Fibroblast of upper back skin (primary cell): Measurements from ENCODE around the gene SNED1.
"Not testable (repeated sequence)": the region's sequence is repeated elsewhere in the genome, so short reads cannot be mapped to it uniquely, and the experiment has no call there.

ENCODE experiments used
- DNase-seq: peaks from one replicate; pipeline ENCODE4 v3.0.0-alpha.2; 2013

The SNED1 gene

GRCh38 chr2:241091201-241091600, 92.8 kb downstream of the SNED1 start:
- no peak for DNase-seq

GRCh38 chr2:241091734-241092445, 93.5 kb downstream of the SNED1 start:
- DNase-seq, result no peak

GRCh38 chr2:241092677-241093076, 94.3 kb downstream of the SNED1 start:
- no peak for DNase-seq

GRCh38 chr2:241093133-241093781, 94.8 kb downstream of the SNED1 start:
- not testable (repeated sequence) for DNase-seq

- DNase-seq, result no peak
Observed at GRCh38 chr2:241094172-241094571, 95.8 kb downstream of the SNED1 start.

GRCh38 chr2:241094924-241095420, 96.6 kb downstream of the SNED1 start:
- DNase-seq, result no peak

GRCh38 chr2:241095594-241096290, 97.3 kb downstream of the SNED1 start:
- no peak for DNase-seq

GRCh38 chr2:241096979-241097378, 98.6 kb downstream of the SNED1 start:
- no peak for DNase-seq

- DNase-seq, result no peak
Observed at GRCh38 chr2:241099246-241099645, 100.8 kb downstream of the SNED1 start.

GRCh38 chr2:241102239-241102803, 103.9 kb downstream of the SNED1 start, which contains the start of gene MTERF4:
MTERF4 (minus strand) TSS chr2:241102287; CDS start chr2:241102273, 14 bp downstream.
- DNase-seq, result peak; percentile 77

- no peak for DNase-seq
Observed at GRCh38 chr2:241103176-241103595, 104.8 kb downstream of the SNED1 start.

GRCh38 chr2:241104611-241105010, 106.2 kb downstream of the SNED1 start:
- DNase-seq, result not testable (repeated sequence)

GRCh38 chr2:241105641-241106040, 107.2 kb downstream of the SNED1 start:
- no peak for DNase-seq

GRCh38 chr2:241107031-241107783, 108.8 kb downstream of the SNED1 start:
- no peak for DNase-seq

GRCh38 chr2:241108271-241109209, 110.1 kb downstream of the SNED1 start:
- no peak for DNase-seq

- no peak for DNase-seq
Observed at GRCh38 chr2:241109210-241110088, 111.0 kb downstream of the SNED1 start.

GRCh38 chr2:241110089-241110606, 111.7 kb downstream of the SNED1 start:
- no peak for DNase-seq

- no peak for DNase-seq
Observed at GRCh38 chr2:241110607-241111439, 112.4 kb downstream of the SNED1 start.

- DNase-seq, result no peak
Observed at GRCh38 chr2:241111440-241111805, 113.0 kb downstream of the SNED1 start.
